Liver (tissue), 3 donors: ENCODE results near the gene EFEMP2.

Experiments
- MAX ChIP-seq: IDR thresholded peaks from 2 replicates; pipeline ENCODE4 v1.6.1; 2016; ENCODE audit warnings: antibody characterized with exemption
- TAF1 ChIP-seq: conservative IDR thresholded peaks from 2 replicates; pipeline ENCODE4 v1.6.1; 2016; ENCODE audit warnings: antibody characterized with exemption, mild to moderate bottlenecking
- TF ChIP-seq, protein P1 (sequence below): fragments of 150-350 bp; IDR thresholded peaks from 2 replicates; pipeline ENCODE4 v1.5.1; 2017; ENCODE audit warnings: improper control_type of control experiment, low read depth, low read length; ENCODE audit not compliant: missing input control
- donor health status: healthy.
- donor health status: healthy.

- TF ChIP-seq, protein P1, sequence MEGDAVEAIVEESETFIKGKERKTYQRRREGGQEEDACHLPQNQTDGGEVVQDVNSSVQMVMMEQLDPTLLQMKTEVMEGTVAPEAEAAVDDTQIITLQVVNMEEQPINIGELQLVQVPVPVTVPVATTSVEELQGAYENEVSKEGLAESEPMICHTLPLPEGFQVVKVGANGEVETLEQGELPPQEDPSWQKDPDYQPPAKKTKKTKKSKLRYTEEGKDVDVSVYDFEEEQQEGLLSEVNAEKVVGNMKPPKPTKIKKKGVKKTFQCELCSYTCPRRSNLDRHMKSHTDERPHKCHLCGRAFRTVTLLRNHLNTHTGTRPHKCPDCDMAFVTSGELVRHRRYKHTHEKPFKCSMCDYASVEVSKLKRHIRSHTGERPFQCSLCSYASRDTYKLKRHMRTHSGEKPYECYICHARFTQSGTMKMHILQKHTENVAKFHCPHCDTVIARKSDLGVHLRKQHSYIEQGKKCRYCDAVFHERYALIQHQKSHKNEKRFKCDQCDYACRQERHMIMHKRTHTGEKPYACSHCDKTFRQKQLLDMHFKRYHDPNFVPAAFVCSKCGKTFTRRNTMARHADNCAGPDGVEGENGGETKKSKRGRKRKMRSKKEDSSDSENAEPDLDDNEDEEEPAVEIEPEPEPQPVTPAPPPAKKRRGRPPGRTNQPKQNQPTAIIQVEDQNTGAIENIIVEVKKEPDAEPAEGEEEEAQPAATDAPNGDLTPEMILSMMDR, result no peak
- no peak for TF ChIP-seq TAF1
- TF ChIP-seq MAX, result no peak
Measured at GRCh38 chr11:65866509-65867283, 5.9 kb downstream of the EFEMP2 start.
